Measurements from ENCODE around the gene GPC5.

GPC5 gene

DNA sequence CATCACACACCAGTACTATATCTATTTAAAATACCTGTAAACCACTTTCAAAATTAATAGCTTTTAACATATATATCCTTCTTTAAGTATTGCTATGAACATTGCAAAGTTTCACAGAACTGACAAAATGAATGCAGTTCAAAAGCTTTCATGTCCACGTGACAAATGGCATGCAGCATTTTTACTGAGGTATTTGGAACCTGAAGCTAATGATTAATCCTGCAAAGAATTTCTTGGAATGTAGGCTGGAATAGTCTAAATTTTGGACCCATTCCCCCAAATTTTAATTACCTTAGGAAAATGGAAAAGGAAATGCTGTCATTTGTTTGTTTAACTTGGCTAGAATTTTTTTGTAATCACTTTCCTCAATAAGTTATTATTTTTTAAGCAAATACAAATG is 1404.4 kb downstream of the GPC5 start:
- no peaks in the 10 kb centered on the region for H3K36me3 Mint-ChIP-seq
- no peaks in the 10 kb centered on the region for H3K4me1 Mint-ChIP-seq
- H3K4me3 Mint-ChIP-seq: no peak overlapping the region
- H3K27ac Mint-ChIP-seq: no peak overlapping the region
- no peaks in the 10 kb centered on the region for H3K27me3 Mint-ChIP-seq
- no peak for DNase-seq
- no peak for ATAC-seq (replicated peaks)
- peaks cover 0 to 3% of the 10 kb centered on the region in 2 donors for H3K9me3 Mint-ChIP-seq

DNA sequence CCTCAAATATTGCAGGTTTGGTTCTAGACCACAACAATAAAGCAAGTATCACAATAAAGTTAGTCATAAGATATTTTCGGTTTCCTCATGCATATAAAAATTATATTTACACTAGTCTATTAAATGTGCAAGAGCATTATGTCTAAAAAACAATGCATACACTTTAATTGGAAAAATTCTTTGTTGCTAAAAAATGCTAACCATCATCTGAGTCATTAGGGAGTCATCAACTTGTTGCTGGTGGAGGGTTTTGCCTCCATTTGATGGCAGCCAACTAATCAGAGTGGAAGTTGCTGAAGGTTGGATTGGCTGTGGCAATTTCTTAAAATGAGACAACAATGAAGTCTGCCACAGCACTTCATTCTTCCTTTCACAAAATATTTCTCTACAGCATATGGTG is 1405.9 kb downstream of the GPC5 start:
- Mint-ChIP-seq H3K9me3 (peaks cover 0 to 3% of the 10 kb centered on the region in 2 donors), H3K27ac (no peak overlapping the region), H3K4me1 (no peaks in the 10 kb centered on the region), H3K36me3 (no peaks in the 10 kb centered on the region), H3K27me3 (no peaks in the 10 kb centered on the region), H3K4me3 (no peak overlapping the region)
- DNase-seq (no peak), ATAC-seq (replicated peaks) (no peak)

DNA sequence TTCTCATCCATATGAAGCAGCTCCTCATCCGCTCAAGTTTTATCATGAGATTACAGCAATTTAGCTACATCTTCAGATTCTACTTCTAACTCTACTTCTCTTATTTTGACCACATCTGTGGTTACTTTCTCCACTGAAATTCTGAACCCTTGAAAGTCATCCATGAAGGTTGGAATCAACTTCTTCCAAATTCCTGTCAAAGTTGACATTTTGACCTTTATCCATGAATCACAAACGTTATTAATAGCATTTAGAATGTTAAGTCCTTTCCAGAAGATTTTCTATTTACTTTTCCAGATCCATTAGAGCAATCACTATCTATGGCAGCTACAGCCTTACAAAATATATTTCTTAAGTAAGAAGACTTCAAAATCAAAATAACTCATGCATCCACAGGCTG is 1406.5 kb downstream of the GPC5 start:
- H3K36me3 Mint-ChIP-seq: no peaks in the 10 kb centered on the region
- no peaks in the 10 kb centered on the region for H3K4me1 Mint-ChIP-seq
- H3K9me3 Mint-ChIP-seq: peaks cover 0 to 3% of the 10 kb centered on the region in 2 donors
- ATAC-seq (replicated peaks) (no peak), DNase-seq (no peak)
- H3K27ac Mint-ChIP-seq: no peak overlapping the region
- H3K4me3 Mint-ChIP-seq: no peak overlapping the region
- H3K27me3 Mint-ChIP-seq: no peaks in the 10 kb centered on the region

DNA sequence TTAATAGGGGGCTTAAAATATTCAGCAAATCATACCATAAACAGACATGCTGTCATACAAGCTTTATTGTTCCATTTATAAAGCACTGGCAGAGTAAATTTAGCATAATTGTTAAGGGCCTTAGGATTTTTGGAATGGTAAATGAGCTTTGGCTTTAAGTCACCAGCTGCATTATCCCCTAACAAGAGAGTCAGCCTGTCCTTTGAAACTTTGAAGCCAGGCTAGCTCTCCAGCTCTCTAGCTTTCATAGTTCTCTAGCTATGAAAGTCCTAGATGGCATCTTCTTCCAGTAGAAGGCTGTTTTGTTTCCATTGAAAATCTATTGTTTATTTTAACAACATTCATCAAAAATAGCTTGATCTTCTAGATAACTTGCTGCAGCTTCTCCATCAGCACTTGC is 1407.3 kb downstream of the GPC5 start:
- H3K4me3 Mint-ChIP-seq: no peak overlapping the region
- H3K4me1 Mint-ChIP-seq: no peaks in the 10 kb centered on the region
- no peaks in the 10 kb centered on the region for H3K27me3 Mint-ChIP-seq
- ATAC-seq (replicated peaks) (no peak), DNase-seq (no peak)
- H3K9me3 Mint-ChIP-seq: peaks cover 0 to 3% of the 10 kb centered on the region in 2 donors
- H3K36me3 Mint-ChIP-seq: no peaks in the 10 kb centered on the region
- no peak overlapping the region for H3K27ac Mint-ChIP-seq

DNA sequence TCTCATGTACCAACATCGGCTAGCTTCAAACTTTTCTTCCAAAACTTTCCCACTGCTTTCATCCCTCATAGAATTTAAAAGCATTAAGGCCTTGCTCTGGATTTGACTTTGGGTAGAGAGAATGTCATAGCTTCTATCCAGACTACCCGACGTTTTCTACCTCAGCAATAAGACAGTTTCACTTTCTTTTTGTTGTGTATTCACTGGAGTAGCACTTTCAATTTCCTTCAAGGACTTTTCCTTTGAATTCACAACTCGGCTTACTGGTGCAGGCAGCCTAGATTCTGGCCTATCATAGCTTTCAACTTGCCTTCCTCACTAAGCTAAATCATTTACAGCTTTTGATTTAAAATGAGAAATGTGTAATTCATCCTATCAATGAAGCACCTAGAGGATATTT is 1407.8 kb downstream of the GPC5 start:
- no peak for DNase-seq
- H3K27me3 Mint-ChIP-seq: no peaks in the 10 kb centered on the region
- H3K9me3 Mint-ChIP-seq: peaks cover 0 to 3% of the 10 kb centered on the region in 2 donors
- H3K36me3 Mint-ChIP-seq: no peaks in the 10 kb centered on the region
- no peak overlapping the region for H3K4me3 Mint-ChIP-seq
- no peak for ATAC-seq (replicated peaks)
- no peaks in the 10 kb centered on the region for H3K4me1 Mint-ChIP-seq
- H3K27ac Mint-ChIP-seq: no peak overlapping the region

DNA sequence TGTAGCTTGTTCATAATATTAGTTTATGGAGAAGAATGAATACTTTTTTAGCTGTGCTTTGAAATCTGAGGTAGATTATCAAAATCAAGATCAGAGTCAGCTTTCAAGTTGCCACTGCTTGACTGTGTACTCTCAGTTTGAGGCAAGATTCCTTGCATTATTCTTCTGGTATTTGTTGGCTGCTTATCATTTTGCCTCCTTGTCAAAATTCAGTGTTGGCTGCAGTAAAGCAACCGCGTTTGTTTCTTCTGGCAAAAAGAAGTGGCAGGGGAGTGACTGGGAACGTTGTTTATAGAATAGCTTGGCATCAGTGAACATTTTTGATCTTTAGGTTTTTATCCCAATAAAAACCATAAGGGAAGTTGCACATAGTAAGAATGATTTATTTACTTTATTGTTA is 1408.9 kb downstream of the GPC5 start:
- ATAC-seq (replicated peaks) (no peak), DNase-seq (no peak)
- no peak overlapping the region for H3K27ac Mint-ChIP-seq
- no peak overlapping the region for H3K4me3 Mint-ChIP-seq
- H3K4me1 Mint-ChIP-seq: no peaks in the 10 kb centered on the region
- H3K9me3 Mint-ChIP-seq: peaks cover 0 to 3% of the 10 kb centered on the region in 2 donors
- no peaks in the 10 kb centered on the region for H3K27me3 Mint-ChIP-seq
- no peaks in the 10 kb centered on the region for H3K36me3 Mint-ChIP-seq

DNA sequence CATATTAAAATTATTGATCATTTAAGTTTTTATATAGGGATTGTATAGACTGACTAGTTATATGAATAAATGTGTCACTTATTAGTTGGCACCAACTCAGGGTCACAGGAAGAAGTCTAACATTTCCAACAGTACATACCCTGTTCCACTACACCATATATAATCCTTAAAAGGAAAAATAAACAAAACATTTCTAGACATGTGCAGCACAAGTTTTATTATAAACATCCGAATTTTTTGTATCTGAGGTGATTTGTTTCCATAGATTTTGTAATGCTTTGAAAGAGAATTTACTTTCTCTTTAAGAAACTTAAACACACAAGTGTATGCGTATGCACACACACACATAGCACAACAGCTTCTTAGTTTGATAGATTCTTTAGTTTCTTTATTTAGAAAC is 1409.5 kb downstream of the GPC5 start:
- Mint-ChIP-seq H3K9me3 (peaks cover 0 to 3% of the 10 kb centered on the region in 2 donors), H3K27ac (no peak overlapping the region), H3K27me3 (no peaks in the 10 kb centered on the region), H3K4me3 (no peak overlapping the region), H3K4me1 (no peaks in the 10 kb centered on the region), H3K36me3 (no peaks in the 10 kb centered on the region)
- ATAC-seq (replicated peaks) (no peak), DNase-seq (no peak)

DNA sequence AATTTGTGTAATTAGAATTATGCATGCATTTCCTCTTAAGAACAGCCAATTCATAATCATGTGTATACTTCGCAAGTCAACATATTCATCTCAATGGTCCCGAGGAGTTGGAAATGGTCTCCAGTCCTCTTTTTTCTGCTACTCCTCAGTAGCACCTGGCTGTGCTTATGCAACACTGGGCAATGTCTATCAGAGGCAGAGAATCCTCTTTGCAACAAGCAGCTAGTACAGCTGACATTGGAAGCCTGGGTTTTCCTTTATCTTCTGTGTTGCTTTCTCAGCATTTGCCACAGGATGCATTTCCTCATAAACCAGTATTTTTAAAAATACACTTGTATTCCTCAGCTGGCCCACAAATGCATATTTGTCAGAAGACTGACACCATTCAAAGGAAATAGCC is 1422.9 kb downstream of the GPC5 start:
- DNase-seq (no peak), ATAC-seq (replicated peaks) (no peak)
- Mint-ChIP-seq H3K4me1 (no peaks in the 10 kb centered on the region), H3K9me3 (peaks cover 0 to 5% of the 10 kb centered on the region in 2 donors), H3K36me3 (no peaks in the 10 kb centered on the region), H3K27me3 (no peaks in the 10 kb centered on the region), H3K4me3 (no peak overlapping the region), H3K27ac (no peak overlapping the region)

DNA sequence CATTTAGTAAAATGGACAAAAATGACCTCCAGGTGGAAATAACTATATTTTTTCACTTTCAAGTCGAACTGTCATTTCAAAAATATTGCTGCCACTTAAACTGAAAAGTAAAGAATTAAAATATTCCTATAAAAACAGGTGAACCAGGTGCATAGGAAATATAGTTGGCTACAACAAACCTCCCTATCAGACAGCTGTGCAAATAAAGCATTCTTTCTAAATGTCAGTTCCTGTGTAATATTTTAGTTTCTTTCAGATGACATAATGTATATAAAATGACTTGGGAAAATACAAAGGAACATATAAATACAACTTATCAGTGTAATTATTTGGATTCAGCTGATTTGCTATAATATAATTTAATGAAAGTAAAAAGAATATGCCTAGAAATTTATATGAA is 1424.6 kb downstream of the GPC5 start:
- Mint-ChIP-seq H3K4me3 (no peak overlapping the region), H3K9me3 (peaks cover 0 to 5% of the 10 kb centered on the region in 2 donors), H3K4me1 (no peaks in the 10 kb centered on the region), H3K27me3 (no peaks in the 10 kb centered on the region), H3K36me3 (no peaks in the 10 kb centered on the region), H3K27ac (no peak overlapping the region)
- DNase-seq (no peak), ATAC-seq (replicated peaks) (no peak)

DNA sequence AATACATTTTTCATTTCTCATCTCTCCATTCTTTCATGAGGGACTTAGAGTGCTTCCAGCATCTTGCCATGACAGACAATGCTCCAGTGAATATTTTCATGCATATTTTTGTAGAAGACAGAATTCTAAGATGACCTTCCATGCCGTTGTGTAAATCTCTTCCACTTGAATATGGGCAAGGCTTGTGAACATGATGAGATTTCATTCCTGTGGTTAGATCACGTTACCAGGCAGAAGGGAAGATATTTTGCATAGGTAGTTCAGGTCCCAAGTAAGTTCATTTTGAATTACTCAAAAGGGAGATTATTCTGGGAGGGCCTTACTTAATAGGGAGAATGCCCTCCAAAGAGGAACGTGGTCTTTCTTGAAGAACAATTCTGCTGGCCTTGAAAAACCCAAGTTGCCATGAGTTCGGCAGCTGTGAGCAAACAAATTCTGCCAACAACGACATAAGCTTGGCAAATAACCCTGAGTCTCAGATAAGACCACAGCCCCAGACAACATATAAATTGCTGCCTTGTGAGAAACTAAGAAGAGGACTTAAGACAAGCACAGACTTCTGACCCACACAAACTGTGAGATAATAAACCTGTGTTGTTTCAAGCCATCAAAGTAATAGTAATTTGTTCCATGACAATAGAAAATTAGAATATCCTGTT is 1427.6 kb downstream of the GPC5 start:
- no peaks in the 10 kb centered on the region for H3K27me3 Mint-ChIP-seq
- H3K27ac Mint-ChIP-seq: no peak overlapping the region
- H3K4me3 Mint-ChIP-seq: no peak overlapping the region
- H3K4me1 Mint-ChIP-seq: no peaks in the 10 kb centered on the region
- H3K36me3 Mint-ChIP-seq: no peaks in the 10 kb centered on the region
- ATAC-seq (replicated peaks) (no peak), DNase-seq (no peak)
- H3K9me3 Mint-ChIP-seq: peaks cover 0 to 4% of the 10 kb centered on the region in 2 donors

DNA sequence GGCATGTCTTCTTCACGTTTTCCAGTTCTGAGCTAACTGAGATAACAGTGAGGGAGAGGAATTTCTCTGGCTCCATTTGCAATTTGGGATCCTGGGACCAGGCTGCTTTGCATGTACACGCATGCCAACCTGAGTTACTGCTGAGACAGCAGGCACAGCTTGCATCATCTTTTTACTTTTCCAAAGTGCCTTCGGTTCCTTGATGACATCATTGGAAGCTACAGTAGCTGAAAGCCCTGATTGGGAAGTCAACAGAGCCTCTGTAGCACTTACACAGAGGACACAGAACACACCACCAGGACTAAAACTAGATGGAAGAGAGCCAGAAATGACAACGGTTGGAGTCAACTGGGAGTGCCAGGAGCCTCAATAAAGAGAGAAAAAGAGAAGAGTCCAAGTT is 1429.1 kb downstream of the GPC5 start:
- Mint-ChIP-seq H3K27me3 (no peaks in the 10 kb centered on the region), H3K36me3 (no peaks in the 10 kb centered on the region), H3K4me3 (no peak overlapping the region), H3K4me1 (no peaks in the 10 kb centered on the region), H3K9me3 (peaks cover 0 to 4% of the 10 kb centered on the region in 2 donors), H3K27ac (no peak overlapping the region)
- DNase-seq: no peak
- no peak for ATAC-seq (replicated peaks)

DNA sequence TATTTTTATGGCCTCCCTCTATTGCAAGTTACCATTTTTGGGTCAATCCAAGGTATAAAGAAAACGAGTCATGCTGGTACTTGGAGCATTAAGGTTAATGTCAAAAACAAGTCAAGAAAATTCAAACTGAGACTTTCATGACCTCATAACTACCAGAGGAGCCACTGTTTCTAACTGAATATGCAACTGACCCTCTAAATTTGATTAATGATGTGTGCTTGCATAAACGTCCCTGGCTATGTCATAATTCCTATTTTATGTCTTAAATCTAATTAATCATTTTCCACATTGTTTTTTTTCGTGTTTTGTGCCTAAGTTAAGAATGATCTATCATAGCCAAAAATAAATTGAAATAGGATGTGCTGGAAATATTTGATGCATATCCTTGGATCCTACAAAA is 1431.5 kb downstream of the GPC5 start:
- Mint-ChIP-seq H3K9me3 (peaks cover 0 to 4% of the 10 kb centered on the region in 2 donors), H3K27ac (no peak overlapping the region), H3K27me3 (no peaks in the 10 kb centered on the region), H3K36me3 (no peaks in the 10 kb centered on the region), H3K4me1 (no peaks in the 10 kb centered on the region), H3K4me3 (no peak overlapping the region)
- ATAC-seq (replicated peaks) (no peak), DNase-seq (no peak)

DNA sequence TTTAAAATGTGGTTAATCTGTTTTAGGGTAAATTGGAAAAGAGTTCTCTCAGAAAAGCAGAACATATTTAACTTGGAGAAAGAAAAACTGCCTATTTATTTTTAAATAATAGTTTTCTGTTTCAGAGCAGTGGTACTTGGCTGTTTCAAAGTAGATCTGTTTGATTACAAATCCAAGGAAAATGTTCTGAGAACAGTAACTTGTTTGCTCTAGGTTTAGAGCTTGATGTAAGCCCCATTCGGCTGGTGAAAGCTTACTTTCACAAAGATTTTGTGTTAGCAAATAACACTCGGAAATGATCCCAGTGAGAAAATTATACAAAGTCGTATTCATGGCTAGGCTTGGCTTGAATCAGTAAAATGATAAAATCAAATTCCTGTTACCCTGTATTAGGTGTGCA is 1432.4 kb downstream of the GPC5 start:
- no peaks in the 10 kb centered on the region for H3K4me1 Mint-ChIP-seq
- no peaks in the 10 kb centered on the region for H3K27me3 Mint-ChIP-seq
- ATAC-seq (replicated peaks) (no peak), DNase-seq (no peak)
- no peak overlapping the region for H3K27ac Mint-ChIP-seq
- no peaks in the 10 kb centered on the region for H3K36me3 Mint-ChIP-seq
- H3K4me3 Mint-ChIP-seq: no peak overlapping the region
- peaks cover 0 to 3% of the 10 kb centered on the region in 2 donors for H3K9me3 Mint-ChIP-seq

DNA sequence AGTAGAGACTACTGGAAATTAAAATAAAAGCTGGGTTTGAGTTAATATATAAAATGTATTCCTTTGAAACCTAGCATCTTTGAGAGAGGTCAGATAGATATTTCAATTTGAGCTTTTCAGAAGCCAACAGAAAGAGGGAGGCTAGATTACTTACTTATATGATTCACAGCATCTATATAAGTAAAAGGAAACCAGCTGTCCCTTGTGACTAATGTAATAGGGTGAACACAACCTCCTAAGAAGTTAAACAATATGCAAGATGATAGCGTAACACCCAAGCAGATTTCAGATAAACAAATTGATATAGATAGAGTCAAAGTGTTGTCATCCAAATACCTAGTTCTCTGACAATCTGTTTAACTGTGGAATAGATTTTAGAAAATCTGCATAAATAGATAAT is 1434.7 kb downstream of the GPC5 start:
- Mint-ChIP-seq H3K27me3 (no peaks in the 10 kb centered on the region), H3K27ac (no peak overlapping the region), H3K36me3 (peaks cover 0 to 2% of the 10 kb centered on the region in 2 donors), H3K4me1 (no peaks in the 10 kb centered on the region), H3K9me3 (peaks cover 3 to 5% of the 10 kb centered on the region in 2 donors), H3K4me3 (no peak overlapping the region)
- ATAC-seq (replicated peaks): no peak
- DNase-seq: no peak

DNA sequence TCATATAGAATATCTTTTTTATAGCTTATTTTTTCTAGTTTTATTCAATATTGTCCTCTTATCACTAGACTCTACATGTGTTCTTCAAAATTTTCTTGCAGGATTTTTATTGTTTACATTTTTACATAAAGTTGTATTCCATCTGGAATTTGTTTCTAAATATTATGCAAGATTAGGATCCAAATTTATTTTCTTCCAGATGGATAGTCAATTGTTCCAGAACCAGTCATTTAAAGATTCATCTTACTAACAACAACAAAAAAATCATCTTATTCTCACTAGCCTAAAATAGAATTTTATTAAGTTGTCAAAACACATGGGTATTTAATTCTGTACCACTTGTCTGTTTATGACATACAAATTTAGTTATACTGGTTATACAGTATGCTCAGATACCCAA is 1437.8 kb downstream of the GPC5 start:
- DNase-seq (no peak), ATAC-seq (replicated peaks) (no peak)
- peaks cover 0 to 2% of the 10 kb centered on the region in 2 donors for H3K36me3 Mint-ChIP-seq
- no peak overlapping the region for H3K27ac Mint-ChIP-seq
- no peaks in the 10 kb centered on the region for H3K27me3 Mint-ChIP-seq
- H3K4me1 Mint-ChIP-seq: no peaks in the 10 kb centered on the region
- H3K4me3 Mint-ChIP-seq: no peak overlapping the region
- H3K9me3 Mint-ChIP-seq: peaks cover 3 to 6% of the 10 kb centered on the region in 2 donors

DNA sequence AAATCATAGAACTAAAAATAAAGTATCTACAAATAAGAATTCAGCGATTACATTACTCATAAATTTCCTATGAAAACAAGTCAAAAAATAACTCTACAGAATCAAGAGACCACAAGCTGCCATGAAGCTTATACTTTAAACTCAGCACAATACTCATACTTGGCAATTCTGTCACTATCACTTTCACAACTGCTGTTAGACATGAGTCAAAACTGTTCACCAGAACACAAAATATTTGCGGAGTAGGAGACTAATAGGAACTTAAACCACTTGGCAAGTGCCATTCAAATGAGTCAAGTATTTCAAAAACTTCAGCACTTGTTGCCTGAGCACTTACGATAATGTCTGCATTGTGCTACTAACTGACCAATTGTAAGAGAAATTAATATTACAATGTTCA is 1440.4 kb downstream of the GPC5 start:
- no peak for DNase-seq
- Mint-ChIP-seq H3K9me3 (peaks cover 3 to 6% of the 10 kb centered on the region in 2 donors), H3K36me3 (peaks cover 0 to 2% of the 10 kb centered on the region in 2 donors), H3K27ac (no peak overlapping the region), H3K4me3 (no peak overlapping the region), H3K4me1 (no peaks in the 10 kb centered on the region), H3K27me3 (no peaks in the 10 kb centered on the region)
- ATAC-seq (replicated peaks): no peak
